GM12801 (cell line): ENCODE data around the gene GREB1.

Experiments used
- CTCF ChIP-seq: IDR thresholded peaks from one replicate; pipeline ENCODE4 v1.5.1; 2011; ENCODE audit warnings: control low read depth; ENCODE audit not compliant: insufficient read length; ENCODE audit errors: extremely low read depth

GREB1 gene

GRCh38 chr2:11612553-11613215 lies 78.8 kb downstream of the GREB1 start:
- TF ChIP-seq CTCF = no peak

- no peak for TF ChIP-seq CTCF
Measured at GRCh38 chr2:11613297-11613696, 79.5 kb downstream of the GREB1 start.

GRCh38 chr2:11615209-11615608 lies 81.4 kb downstream of the GREB1 start:
- no peak for TF ChIP-seq CTCF

- no peak for TF ChIP-seq CTCF
Measured at GRCh38 chr2:11616097-11616687, 82.3 kb downstream of the GREB1 start.

- TF ChIP-seq CTCF = no peak
Measured at GRCh38 chr2:11616851-11617415, 83.1 kb downstream of the GREB1 start.

- no peak for TF ChIP-seq CTCF
Measured at GRCh38 chr2:11617527-11617926, 83.7 kb downstream of the GREB1 start.

GRCh38 chr2:11617984-11618707 lies 84.3 kb downstream of the GREB1 start:
- no peak for TF ChIP-seq CTCF
